ENCODE results near the gene GPX8.

GPX8 gene

DNA sequence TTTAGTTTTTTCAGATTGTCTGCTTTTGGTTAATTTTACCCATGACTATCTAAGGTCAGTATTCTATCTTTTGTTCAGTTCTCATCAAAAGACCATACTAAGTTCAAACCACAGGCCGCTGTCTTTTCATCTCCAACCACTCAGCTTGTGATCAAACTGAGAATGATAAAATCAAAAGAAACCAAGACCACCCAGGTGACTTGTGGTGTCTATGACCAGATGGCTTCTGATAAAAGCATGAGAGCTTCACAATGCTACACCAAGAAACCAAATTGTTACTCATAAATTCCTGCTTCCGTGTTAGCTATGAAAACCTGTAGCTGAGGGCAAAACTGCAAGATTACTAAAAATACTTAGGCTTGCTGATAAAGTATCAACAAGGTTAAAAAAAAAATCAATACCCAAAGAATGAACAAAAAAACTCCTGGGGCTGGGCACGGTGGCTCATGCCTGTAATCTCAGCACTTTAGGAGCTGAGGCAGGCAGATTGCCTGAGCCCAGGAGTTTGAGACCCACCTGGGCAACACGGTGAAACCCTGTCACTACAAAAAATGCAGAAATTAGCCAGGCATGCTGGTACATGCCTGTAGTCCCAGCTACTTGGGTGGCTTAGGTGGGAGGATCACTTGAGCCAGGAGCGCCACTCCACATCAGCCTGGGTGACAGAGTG is 25.8 kb upstream of the GPX8 start:
- Histone ChIP-seq H3K27ac (no peak overlapping the region), H3K4me3 (ENCODE audit: low read depth in 1 of 2, low read length in 1 of 2) (no peak overlapping the region), H3K36me3 (no peaks in the 10 kb centered on the region), H3K9me3 (no peaks in the 10 kb centered on the region), H3K4me1 (ENCODE audit: control insufficient read depth in 1 of 2, insufficient read depth in 1 of 2, low read depth in 1 of 2, low read length in 1 of 2) (no peaks in the 10 kb centered on the region), H3K27me3 (no peaks in the 10 kb centered on the region)
- TF ChIP-seq, protein P1, sequence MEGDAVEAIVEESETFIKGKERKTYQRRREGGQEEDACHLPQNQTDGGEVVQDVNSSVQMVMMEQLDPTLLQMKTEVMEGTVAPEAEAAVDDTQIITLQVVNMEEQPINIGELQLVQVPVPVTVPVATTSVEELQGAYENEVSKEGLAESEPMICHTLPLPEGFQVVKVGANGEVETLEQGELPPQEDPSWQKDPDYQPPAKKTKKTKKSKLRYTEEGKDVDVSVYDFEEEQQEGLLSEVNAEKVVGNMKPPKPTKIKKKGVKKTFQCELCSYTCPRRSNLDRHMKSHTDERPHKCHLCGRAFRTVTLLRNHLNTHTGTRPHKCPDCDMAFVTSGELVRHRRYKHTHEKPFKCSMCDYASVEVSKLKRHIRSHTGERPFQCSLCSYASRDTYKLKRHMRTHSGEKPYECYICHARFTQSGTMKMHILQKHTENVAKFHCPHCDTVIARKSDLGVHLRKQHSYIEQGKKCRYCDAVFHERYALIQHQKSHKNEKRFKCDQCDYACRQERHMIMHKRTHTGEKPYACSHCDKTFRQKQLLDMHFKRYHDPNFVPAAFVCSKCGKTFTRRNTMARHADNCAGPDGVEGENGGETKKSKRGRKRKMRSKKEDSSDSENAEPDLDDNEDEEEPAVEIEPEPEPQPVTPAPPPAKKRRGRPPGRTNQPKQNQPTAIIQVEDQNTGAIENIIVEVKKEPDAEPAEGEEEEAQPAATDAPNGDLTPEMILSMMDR (IDR thresholded peaks at IDR 0.05): no peak

DNA sequence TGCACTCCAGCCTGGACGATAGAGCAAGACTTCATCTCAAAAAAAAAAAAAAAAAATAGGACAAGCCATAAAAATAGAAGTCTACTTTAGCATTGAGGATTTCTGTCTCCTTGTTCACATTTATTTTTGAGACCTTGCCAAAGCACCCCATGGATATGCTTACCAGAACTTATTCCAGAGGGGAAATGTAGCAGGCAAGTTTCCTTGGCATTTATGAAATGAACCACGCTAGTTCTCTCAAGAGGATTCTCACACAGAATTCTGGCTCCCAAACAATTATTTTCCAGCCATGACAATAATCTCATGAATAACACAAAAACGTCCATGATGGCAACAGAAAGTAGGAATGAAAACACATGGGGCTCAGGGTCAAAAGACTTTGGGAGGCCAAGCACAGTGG is 23.4 kb upstream of the GPX8 start:
- Histone ChIP-seq H3K27ac (no peak overlapping the region), H3K27me3 (no peaks in the 10 kb centered on the region), H3K4me1 (ENCODE audit: control insufficient read depth in 1 of 2, insufficient read depth in 1 of 2, low read depth in 1 of 2, low read length in 1 of 2) (no peaks in the 10 kb centered on the region), H3K36me3 (no peaks in the 10 kb centered on the region), H3K9me3 (no peaks in the 10 kb centered on the region), H3K4me3 (ENCODE audit: low read depth in 1 of 2, low read length in 1 of 2) (no peak overlapping the region)
- TF ChIP-seq, protein P1 (IDR thresholded peaks at IDR 0.05): no peak

DNA sequence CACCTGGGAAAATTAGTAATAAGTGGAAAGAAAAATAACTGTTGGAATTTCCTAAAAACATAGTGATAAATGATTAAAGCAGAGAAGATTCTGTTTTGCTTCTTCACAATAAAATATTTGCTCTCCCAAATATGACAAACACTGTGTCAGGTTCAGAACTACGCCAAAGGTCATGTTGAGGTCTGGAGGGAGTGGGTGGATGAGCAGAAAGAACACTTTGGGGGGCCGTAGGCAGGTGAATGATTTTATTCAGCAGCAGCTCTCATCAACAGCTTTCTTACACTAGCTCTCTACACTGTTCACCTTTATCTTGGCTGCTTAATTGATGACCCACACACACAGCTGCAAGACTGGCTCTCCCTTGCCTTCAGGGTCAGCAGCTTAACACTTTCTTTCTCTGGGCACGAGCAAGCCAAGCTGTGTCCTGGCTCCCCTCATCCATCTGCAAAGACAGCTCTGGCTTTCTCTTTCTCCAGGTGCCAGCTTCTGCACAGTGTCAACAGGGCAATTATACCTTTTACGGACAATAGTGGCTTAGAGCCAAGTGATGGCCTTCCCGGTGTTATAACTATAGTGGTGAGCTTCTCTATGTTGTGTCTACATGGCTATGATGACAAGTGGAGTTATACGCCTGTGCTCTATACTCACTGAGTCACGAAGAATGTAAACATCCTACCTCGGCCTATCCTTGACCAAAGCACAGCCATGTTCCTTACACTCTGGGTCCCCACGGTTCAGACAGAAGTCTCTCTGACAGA is 18.9 kb upstream of the GPX8 start:
- TF ChIP-seq, protein P1 (IDR thresholded peaks at IDR 0.05): no peak
- Histone ChIP-seq H3K9me3 (no peaks in the 10 kb centered on the region), H3K36me3 (no peaks in the 10 kb centered on the region), H3K27ac (no peak overlapping the region), H3K27me3 (peaks cover 13% of the 10 kb centered on the region), H3K4me3 (ENCODE audit: low read depth in 1 of 2, low read length in 1 of 2) (no peak overlapping the region), H3K4me1 (ENCODE audit: control insufficient read depth in 1 of 2, insufficient read depth in 1 of 2, low read depth in 1 of 2, low read length in 1 of 2) (no peaks in the 10 kb centered on the region)

DNA sequence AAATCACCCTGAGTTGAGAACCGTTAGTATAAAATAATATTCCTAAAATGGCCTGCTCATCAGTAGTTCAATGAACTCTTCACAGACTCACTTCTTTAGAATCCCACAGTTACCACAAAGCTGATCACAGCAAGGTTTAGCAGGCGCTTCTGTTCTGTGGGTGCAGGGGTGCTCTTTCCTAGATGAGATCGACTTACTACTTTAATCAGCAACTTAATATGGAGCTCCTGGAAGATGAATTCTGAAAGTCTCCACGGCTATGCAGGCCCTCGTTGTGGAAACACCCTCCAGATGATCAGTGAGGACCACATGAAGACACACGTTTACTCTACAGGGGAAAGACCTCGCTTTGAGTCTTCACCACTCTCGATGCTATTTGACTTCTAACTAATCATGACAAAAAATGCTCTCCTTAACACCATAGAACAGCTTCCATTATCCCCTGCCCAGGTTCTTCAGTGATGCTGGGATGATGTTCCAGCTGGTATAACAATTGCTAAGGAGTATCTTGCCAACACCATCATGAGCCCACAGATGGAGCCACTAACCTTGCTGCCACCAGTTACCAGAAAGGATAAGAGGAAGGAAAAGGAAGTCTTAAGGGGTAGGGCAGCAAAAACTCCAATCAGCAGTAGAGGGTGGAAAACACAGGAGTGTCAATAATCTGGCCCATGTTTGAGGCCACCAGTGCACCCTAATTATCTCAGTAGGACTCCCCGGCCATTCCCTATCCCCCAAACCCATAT is 17.9 kb upstream of the GPX8 start:
- TF ChIP-seq, protein P1 (IDR thresholded peaks at IDR 0.05): no peak
- Histone ChIP-seq H3K9me3 (no peaks in the 10 kb centered on the region), H3K36me3 (no peaks in the 10 kb centered on the region), H3K27me3 (peaks cover 13% of the 10 kb centered on the region), H3K4me3 (ENCODE audit: low read depth in 1 of 2, low read length in 1 of 2) (no peak overlapping the region), H3K27ac (no peak overlapping the region), H3K4me1 (ENCODE audit: control insufficient read depth in 1 of 2, insufficient read depth in 1 of 2, low read depth in 1 of 2, low read length in 1 of 2) (no peaks in the 10 kb centered on the region)

DNA sequence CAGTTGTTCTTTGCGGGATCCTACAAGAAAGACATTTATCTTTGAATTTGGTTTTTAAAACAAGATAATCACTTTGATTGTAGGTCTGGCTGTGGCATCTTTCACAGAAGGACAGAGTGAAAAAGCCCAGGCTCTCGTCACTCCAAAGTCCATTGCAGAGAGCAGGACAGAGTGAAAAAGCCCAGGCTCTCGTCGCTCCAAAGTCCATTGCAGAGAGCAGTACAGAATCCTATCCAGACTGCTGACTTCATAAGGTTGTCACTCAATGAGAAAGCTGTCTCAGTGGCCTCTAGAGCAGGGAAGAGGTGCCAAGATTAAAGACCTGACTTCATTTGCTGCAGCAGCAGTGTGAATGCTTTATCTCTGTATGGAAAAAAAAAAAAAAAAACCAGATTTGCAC is 16.3 kb upstream of the GPX8 start:
- Histone ChIP-seq H3K4me3 (ENCODE audit: low read depth in 1 of 2, low read length in 1 of 2) (no peak overlapping the region), H3K4me1 (ENCODE audit: control insufficient read depth in 1 of 2, insufficient read depth in 1 of 2, low read depth in 1 of 2, low read length in 1 of 2) (no peaks in the 10 kb centered on the region), H3K9me3 (no peaks in the 10 kb centered on the region), H3K27ac (no peak overlapping the region), H3K36me3 (no peaks in the 10 kb centered on the region), H3K27me3 (peaks cover 18% of the 10 kb centered on the region)
- TF ChIP-seq, protein P1 (IDR thresholded peaks at IDR 0.05): no peak

Measured in neutrophil (primary cell).